HFFc6 (cell line): ENCODE data around the gene ALX4. TPM values are rescaled to one million over a fixed set of nuclear protein-coding genes. Genes with fewer than 3 reads are reported as not detected.

Experiments
- DNase-seq: peaks from one replicate; pipeline ENCODE4 v3.0.0-alpha.2; 2018
- H3K27ac Mint-ChIP-seq: 2 replicates; pipeline ENCODE4 v1.8.0; 2020; ENCODE audit warnings: mild to moderate bottlenecking, mixed read lengths
- H3K27me3 Mint-ChIP-seq: 2 replicates; pipeline ENCODE4 v1.8.0; 2021; ENCODE audit warnings: mild to moderate bottlenecking, moderate library complexity, mixed read lengths; ENCODE audit not compliant: insufficient read depth
- H3K36me3 Mint-ChIP-seq: 2 replicates; pipeline ENCODE4 v1.8.0; 2021; ENCODE audit warnings: low read depth, mixed read lengths
- H3K4me1 Mint-ChIP-seq: 2 replicates; pipeline ENCODE4 v1.8.0; 2020; ENCODE audit warnings: low read depth, mixed read lengths
- H3K4me3 Mint-ChIP-seq: 2 replicates; pipeline ENCODE4 v1.8.0; 2020; ENCODE audit warnings: mild to moderate bottlenecking, moderate library complexity, mixed read lengths
- H3K9me3 Mint-ChIP-seq: 2 replicates; pipeline ENCODE4 v1.8.0; 2020; ENCODE audit warnings: mild to moderate bottlenecking, mixed read lengths
- CTCF ChIP-seq: fragments of 200-600 bp; sonication (generic); IDR thresholded peaks from 2 replicates; pipeline ENCODE4 v1.5.0; 2021; ENCODE audit warnings: antibody characterized with exemption, mild to moderate bottlenecking
- total RNA-seq, 6 experiments: library from RNA; stranded (reverse); fragmentation: NEBNext Ultra II Directional; extraction: Animal tissue kit (Norgen Biotek cat#: 25700); gene quantifications; 2 replicates in 1 of 6; 3 replicates in 5 of 6; pipeline ENCODE4 v1.2.3, GENCODE V29; 2021

The ALX4 gene
- total RNA-seq, 6 experiments from 2014 or later, result 0.02 to 0.13 (median 0.06) TPM

GRCh38 chr11:44324749-44325525 is 15.0 kb upstream of the ALX4 start:
- H3K27me3 Mint-ChIP-seq, result peaks cover 64% of the 10 kb centered on the region
- no peaks in the 10 kb centered on the region for H3K4me1 Mint-ChIP-seq
- DNase-seq, result no peak
- H3K9me3 Mint-ChIP-seq, result no peaks in the 10 kb centered on the region
- TF ChIP-seq CTCF, result no peak
- no peaks in the 10 kb centered on the region for H3K36me3 Mint-ChIP-seq
- H3K27ac Mint-ChIP-seq, result no peak overlapping the region
- no peak overlapping the region for H3K4me3 Mint-ChIP-seq

GRCh38 chr11:44324222-44324621 is 14.3 kb upstream of the ALX4 start:
- no peak overlapping the region for H3K27ac Mint-ChIP-seq
- no peaks in the 10 kb centered on the region for H3K36me3 Mint-ChIP-seq
- no peak for TF ChIP-seq CTCF
- no peaks in the 10 kb centered on the region for H3K4me1 Mint-ChIP-seq
- H3K27me3 Mint-ChIP-seq, result peaks cover 69% of the 10 kb centered on the region
- DNase-seq, result no peak
- H3K9me3 Mint-ChIP-seq, result no peaks in the 10 kb centered on the region
- H3K4me3 Mint-ChIP-seq, result no peak overlapping the region

GRCh38 chr11:44322243-44322642 is 12.3 kb upstream of the ALX4 start:
- Mint-ChIP-seq H3K4me3 (no peak overlapping the region), H3K27ac (no peak overlapping the region), H3K9me3 (no peaks in the 10 kb centered on the region), H3K27me3 (peaks cover 77% of the 10 kb centered on the region), H3K4me1 (no peaks in the 10 kb centered on the region), H3K36me3 (no peaks in the 10 kb centered on the region)
- TF ChIP-seq CTCF, result no peak
- no peak for DNase-seq

- Mint-ChIP-seq H3K4me1 (no peaks in the 10 kb centered on the region), H3K27me3 (peaks cover 79% of the 10 kb centered on the region), H3K27ac (no peak overlapping the region), H3K36me3 (no peaks in the 10 kb centered on the region), H3K9me3 (no peaks in the 10 kb centered on the region), H3K4me3 (no peak overlapping the region)
- no peak for DNase-seq
- no peak for TF ChIP-seq CTCF
These were observed 11.1 kb upstream of the ALX4 start for GRCh38 chr11:44321059-44321458.

- Mint-ChIP-seq H3K4me3 (no peak overlapping the region), H3K4me1 (no peaks in the 10 kb centered on the region), H3K27ac (no peak overlapping the region), H3K27me3 (peaks cover 78% of the 10 kb centered on the region), H3K9me3 (no peaks in the 10 kb centered on the region), H3K36me3 (no peaks in the 10 kb centered on the region)
- no peak for DNase-seq
- no peak for TF ChIP-seq CTCF
These were observed 10.5 kb upstream of the ALX4 start for GRCh38 chr11:44320289-44320973.
